Measurements from ENCODE around the gene ZKSCAN3.
"Not testable (repeated sequence)": the region's sequence is repeated elsewhere in the genome, so short reads cannot be mapped to it uniquely, and the experiment has no call there.

ZKSCAN3 gene

DNA sequence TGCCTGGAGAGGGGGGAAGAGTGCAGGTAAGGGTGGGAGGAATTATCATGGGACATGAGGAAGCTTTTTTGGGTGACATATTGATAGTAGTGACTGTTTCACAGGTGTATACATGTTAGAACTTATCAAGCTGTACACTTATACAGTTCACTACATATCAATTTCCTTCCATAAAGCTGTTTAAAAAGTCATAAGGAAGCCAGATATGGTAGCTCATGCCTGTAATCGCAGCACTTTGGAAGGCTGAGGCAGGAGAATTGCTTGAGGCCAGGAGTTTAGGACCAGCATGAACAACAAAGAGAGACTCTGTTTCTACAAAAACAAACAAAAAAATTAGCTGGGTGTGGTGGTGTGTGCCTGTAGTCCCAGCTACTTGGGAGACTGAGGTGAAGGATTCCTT, 28.1 kb downstream of the ZKSCAN3 start:
- no peak for DNase-seq (ENCODE audit: low read depth)

DNA sequence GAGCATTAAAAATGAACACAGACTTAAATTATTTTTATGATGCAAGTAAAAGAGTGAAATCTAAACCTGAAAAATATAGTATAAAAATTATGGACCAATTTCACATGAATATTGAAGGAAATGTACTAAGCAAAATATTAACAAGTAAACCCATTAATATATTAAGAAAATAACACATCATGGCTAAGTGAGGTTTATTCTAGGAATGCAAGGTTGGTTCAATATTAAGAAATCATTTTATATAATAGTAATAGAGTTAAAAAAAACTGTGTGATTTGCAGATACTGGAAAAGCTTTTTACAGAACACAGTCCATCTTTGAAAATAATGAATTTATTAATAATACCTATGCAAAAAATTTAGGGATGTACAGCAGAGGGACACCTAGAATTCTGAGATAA, 28.9 kb downstream of the ZKSCAN3 start:
- DNase-seq (ENCODE audit: low read depth) = no peak

DNA sequence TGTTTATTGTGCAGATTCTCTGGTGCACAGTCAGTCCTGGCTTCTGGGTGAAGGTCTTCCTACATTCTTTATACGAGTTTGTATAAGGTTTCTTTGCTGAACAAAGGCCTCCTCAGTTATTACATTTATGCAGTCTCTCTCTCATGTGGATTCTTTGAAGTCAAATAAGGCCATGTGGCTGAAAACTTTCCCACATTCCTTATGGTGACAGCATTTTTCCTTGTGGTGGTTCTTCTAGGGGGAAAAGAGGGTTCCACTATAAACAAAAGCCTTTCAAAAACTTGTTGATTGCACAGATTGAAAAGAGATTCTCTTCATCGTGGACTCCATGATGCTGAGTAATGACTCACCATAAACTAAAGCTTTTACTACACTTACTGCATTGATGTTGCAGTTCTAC, 30.6 kb downstream of the ZKSCAN3 start:
- no peak for DNase-seq (ENCODE audit: low read depth)

DNA sequence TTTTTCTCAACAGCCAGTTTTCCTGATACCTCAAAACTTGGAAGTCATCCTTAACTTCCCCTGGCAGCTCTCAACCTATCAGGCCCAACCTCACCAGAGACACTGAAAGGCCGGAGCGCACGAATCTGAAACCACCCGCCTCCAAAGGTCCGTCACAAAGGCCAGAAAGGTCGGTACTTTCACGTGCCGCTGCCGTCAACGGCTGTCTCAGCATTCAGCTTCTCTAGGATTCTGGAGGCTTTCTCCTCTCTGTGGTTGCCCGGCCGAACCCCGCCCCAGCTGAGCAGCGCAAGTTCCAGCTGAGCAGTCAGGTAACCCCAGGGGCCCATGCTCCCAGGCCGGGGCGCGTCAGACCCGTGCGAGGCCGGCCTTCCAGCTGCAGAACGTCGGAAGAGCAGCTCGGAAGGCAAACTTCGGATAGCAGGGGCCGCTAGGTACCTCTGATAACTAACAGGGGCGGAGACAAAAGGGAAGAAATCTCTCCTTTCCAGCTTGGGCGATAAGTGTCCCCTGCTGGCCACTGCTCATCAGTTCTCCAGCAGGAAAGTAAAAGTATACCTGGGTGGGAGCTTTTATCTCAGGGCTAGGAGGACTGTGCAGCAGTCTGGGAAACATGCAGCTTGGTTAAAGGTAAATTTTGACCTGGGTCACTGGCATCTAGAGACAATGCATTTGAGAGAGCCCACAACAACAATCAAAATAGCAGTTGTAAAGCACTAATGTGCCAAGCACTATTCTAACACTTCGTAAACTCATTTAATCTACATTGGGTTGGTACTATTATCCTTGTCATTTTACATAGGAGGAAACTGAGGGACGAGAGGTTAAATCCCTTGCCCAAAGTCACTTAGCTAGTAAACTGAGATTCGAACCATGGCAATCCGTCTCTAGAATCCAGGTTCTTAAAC, 33.7 kb downstream of the ZKSCAN3 start:
- DNase-seq (ENCODE audit: low read depth) = peak; percentile 57

DNA sequence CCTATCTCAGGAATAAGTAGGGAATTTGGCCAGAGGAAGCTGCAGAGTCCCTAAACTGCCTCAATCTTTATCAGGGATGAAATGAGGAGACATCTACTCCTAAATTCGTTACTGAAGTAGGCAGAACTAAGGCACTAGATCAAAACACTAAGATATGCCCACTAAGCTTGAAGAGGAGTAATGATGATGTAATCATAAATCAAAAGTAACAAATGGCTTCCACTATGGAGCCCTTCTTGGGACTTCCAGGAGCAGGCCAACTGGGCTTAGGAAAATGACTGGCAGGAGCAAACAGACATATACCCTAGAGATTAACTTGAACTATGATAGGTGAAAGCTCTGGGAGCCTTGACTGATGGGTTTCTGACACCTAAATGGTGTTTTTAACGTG, 34.4 kb downstream of the ZKSCAN3 start:
- no peak for DNase-seq (ENCODE audit: low read depth)

DNA sequence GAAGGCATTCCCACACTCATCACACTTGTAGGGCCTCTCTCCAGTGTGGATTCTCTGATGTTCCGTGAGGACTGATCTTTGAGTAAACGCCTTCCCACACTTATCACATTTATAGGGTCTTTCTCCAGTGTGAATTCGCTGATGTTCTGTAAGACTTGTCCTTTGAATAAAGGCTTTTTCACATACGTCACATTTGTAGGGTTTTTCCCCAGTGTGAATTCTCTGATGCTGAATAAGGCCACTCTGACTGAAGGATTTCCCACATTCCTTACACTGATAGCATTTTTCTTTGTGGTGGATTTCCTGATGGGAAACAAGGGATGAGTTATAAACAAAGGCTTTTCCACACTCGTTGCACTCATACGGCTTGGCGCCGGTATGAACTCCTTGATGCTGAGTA, 40.9 kb downstream of the ZKSCAN3 start:
- DNase-seq (ENCODE audit: low read depth) = no peak

DNA sequence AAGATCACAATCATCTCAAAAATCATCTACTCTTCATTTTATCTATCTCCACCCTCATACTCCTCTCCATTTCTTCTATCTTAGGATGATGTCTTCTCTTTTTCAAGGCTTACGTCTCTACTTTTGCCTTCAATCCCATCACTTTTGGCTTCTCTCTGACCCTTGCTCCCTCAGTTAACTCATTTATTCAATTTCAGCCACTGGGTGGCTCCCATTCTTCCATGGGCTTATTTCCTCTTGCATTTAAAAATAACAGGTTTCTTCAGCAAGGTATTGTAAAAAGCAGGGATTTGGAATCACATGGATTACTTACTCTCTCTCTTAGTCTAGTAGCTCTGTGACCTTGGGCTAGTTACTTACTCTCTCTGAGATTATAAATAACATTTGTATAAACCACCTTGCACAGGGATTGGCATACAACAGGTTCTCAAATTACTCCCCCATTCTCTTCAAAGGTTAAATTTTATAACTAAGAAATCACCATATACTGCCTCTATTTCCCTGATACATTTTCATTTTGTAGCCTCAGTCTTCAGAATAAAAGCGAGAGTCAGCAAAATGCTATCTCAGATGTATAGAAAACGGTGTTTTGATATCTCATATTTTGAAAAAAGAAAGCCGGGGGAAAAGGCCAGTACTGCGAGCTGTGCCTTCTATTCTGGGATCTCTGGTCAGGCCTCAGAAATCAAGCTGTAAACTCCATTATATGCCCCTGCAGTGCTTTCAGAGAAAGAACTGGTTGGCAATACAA, 44.3 kb downstream of the ZKSCAN3 start:
- DNase-seq (ENCODE audit: low read depth) = no peak

DNA sequence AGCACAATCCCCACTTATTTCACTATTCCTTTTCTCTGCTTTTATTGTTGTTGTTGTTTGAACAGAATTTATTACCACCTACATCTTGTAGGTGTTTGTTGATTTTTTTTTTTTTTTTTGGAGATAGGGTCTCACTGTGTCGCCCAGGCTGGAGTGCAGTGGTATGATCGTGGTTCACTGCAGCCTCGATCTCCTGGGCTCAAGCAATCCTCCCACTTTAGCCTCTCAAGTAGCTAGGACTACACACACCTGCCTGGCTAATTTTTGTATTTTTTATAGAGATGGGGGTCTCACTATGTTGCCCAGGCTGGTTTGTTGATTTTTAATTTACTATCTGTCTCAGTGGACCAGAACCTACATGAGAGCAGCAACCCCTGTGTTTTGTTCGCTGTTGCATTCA, 46.2 kb downstream of the ZKSCAN3 start:
- no peak for DNase-seq (ENCODE audit: low read depth)

DNA sequence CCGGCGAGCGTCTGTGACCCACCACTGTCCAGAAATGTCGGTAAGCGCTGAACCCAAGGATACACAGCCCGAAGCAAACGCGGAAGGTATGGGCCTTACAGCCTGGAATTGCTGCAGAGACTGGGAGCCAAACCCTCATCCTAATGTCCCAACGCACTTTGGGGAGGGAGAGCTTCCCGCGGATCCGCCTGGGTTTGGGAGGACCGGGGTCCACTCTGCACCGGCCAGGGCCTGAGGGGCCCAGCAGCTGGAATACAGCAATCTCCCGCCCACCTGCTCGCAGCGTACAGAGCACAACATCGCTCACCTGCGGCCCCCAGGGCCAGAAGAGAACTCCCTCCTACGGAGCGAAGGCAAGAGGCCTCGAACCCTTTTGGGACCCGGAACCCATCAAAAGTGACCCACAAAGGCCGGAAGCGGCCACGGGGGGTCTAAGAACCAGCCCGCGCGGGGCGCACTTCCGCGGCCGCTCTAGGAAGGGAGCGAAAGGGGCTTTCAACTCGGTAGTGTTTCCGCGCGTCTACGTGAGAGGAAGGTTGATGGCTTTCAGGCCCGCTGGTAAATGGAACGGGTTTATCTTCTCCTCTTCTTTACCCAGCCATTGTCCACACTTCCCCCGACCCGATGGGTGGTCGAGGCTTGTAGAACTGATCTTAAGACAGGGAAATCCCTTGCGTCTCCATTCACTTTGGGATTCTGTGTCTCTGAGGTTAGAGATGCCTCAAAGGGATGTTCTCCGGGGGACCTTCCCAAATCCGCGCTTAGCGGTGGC, 49.8 kb downstream of the ZKSCAN3 start, which contains the start of gene ZSCAN12:
TSS of gene ZSCAN12 (minus strand) at position 398 of the 772 bp plus-strand sequence. CDS start 1,342 bp downstream, outside the sequence.
- peak; percentile 78 for DNase-seq (ENCODE audit: low read depth)

DNA sequence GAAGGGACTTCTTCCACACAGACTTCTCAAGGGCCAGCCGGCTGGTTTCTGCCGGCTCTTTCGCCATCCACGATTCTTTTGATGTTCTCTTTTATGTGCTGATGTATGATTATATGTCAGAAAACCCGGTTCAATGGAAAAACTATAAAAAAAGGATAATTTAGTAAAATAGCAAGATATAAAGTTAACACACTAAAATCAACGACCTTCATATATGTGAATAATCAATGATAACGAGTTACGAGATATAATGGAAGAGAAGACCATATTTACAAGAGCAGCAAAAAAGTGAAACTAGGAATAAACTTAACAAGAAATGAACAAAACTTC, 50.3 kb downstream of the ZKSCAN3 start:
- no peak for DNase-seq (ENCODE audit: low read depth)

DNA sequence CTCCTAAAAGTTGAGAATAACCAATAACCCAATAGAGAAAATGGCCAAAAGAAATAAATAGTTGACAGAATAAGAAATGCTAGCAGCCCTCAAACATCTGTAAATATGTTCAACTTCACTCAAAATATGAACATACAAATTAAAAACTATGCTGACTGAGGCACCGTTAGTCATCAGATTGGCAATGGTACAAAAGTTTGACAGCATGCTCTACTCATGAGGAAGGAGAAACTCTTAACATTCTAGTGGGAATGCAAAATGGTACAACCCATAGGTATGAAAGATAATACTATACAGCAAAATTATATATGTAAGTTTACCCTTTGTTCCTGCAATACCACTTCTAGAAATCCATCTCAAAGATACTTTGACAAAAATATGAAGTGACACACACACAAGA, 51.4 kb downstream of the ZKSCAN3 start:
- no peak for DNase-seq (ENCODE audit: low read depth)

DNA sequence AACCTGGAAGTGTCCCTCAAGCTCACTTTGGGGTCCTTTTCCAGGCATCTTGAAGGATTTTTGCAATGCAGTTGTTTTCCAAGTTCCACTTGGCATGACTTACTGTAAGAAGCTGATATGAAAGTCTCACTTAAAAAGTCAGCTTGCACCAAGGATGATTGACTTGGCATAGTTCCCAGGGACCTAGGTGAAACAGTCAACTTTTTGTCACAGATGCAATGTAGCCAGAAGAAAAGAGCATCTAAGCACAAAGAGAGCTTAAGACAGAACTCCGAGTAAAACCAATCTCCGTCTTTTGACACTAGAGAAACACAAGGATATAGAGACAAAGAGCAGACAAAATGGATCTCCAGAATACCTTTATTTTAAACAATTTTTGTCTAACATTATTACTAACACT, 52.5 kb downstream of the ZKSCAN3 start:
- no peak for DNase-seq (ENCODE audit: low read depth)

DNA sequence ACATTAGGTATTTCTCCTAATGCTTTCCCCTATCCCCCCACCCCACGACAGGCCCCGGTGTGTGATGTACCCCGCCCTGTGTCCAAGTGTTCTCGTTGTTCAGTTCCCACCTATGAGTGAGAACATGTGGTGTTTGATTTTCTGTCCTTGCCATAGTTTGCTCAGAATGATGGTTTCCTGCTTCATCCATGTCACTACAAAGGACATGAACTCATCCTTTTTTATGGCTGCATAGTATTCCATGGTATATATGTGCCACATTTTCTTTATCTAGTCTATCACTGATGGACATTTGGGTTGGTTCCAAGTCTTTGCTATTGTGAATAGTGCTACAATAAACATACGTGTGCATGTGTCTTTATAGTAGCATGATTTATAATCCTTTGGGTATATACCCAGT, 54.2 kb downstream of the ZKSCAN3 start:
- DNase-seq (ENCODE audit: low read depth) = not testable (repeated sequence)

DNA sequence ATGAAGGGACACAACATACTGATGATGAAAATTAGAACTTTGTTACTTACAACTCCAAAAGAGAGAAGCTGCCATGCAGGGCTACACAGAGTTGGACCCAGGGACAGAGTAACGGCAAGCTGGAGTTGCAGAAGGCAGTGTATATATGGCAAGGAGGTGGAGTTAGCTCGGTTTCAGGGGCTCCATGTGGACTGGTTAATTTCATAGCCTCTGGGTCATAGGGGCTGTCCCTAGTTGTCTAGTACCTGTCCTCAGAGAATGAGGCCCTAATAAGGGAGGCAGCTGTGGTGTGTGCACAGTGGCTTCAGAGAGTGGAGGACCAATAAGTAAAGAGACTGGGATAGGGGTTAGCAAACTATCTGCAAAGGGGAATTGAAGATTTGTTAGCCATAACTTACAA, 57.7 kb downstream of the ZKSCAN3 start:
- DNase-seq (ENCODE audit: low read depth) = no peak

DNA sequence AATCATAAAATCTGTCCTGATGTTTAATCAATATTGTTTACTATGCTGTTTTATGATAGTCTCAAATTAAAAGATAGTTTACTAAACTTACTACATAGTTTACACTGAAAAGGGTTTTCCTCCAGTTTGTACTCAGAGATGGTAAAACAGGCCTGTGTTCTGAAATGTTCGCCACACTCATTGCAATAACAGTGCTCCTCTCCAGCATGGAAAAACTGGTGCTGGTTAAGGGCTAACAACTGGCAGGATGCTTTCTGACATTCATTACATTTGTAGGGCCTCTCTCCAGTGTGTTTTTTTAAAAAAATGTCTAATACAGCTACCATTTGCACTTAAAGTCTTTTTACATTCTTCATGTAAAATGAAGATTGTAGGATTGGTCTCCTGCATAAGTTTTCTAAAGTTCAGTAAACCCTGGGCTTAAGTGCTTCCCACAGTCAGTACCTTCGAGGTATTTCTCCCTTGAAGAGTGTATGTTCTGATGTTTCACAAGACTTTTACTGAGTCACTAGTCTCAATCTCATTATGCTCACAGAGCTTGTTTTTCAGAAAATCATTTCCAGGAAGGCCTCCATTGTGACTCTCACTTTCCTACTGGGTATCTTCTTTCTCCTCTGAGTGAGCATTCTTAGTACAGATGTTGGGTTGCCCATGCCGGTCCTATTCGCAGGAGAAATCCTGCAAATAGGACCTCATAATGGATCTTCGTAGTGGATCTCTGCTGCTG, 58.5 kb downstream of the ZKSCAN3 start:
- DNase-seq (ENCODE audit: low read depth) = no peak

DNA sequence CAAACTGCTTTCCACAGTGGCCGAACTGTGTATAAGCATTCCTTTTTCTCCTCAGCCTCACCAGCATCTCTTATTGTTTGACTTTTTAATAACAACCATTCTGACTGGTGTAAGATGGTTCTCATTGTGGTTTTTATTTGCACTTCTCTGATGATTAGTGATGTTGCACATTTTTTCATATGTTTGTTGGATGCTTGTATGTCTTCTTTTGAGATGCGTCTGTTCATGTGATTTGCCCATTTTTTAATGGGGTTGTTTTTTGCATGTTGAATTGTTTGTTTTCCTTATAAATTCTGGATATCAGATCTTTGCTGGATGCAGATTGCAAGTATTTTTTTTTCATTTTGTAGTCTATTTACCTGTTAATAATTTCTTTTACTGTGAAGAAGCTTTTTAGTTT, 61.0 kb downstream of the ZKSCAN3 start:
- DNase-seq (ENCODE audit: low read depth) = no peak

DNA sequence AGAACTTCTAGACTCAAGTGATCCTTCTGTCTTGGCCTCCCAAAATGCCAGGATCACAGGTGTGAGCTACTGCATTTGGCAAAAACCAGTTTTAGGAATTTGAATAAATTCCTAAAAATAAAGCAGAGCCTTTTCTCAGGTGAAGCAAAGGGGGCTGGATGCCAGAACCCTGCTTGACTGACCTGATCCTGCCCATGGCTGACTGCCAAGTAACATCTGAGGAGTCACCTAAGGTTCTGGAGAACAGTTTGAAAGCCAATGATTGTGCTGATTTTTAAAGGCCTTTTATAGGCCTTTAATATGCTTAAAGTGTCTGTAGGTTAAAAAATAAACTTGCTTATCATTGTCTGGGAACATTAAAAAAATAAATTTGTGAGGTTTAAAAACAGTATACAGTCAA, 63.9 kb downstream of the ZKSCAN3 start:
- no peak for DNase-seq (ENCODE audit: low read depth)
